HEK293T (cell line): ENCODE data around the gene ATP5F1D.

ENCODE experiments used
- CTCF ChIA-PET: fragments of 350-600 bp; formaldehyde crosslinking; extraction: SDS; loops from one replicate; lab custom pipeline; 2021; ENCODE audit warnings: antibody characterized with exemption, inconsistent platforms; lab: Yijun Ruan, JAX
- POLR2A ChIA-PET: fragments of 350-600 bp; formaldehyde crosslinking; extraction: SDS; loops from one replicate; lab custom pipeline; 2020; ENCODE audit warnings: antibody characterized with exemption, inconsistent platforms; lab: Yijun Ruan, JAX
- DNase-seq: peaks from one replicate; pipeline ENCODE4 v3.0.0; 2012; ENCODE audit warnings: mixed read lengths; ENCODE audit errors: extremely low spot score
- ARNT ChIP-seq: fragments of 450-650 bp; IDR thresholded peaks from 2 replicates; pipeline ENCODE4 v1.6.1; 2017; ENCODE audit warnings: mild to moderate bottlenecking
- BHLHE40 ChIP-seq: fragments of 450-650 bp; IDR thresholded peaks from 2 replicates; pipeline ENCODE4 v1.6.1; 2016; ENCODE audit warnings: mild to moderate bottlenecking, moderate library complexity, borderline replicate concordance
- CTBP1 ChIP-seq: fragments of 450-650 bp; IDR thresholded peaks from 2 replicates; pipeline ENCODE4 v1.6.1; 2016; ENCODE audit warnings: borderline replicate concordance
- ELF4 ChIP-seq: fragments of 450-650 bp; IDR thresholded peaks from 2 replicates; pipeline ENCODE4 v1.6.1; 2017; ENCODE audit warnings: antibody characterized with exemption
- FOXA1 ChIP-seq: fragments of 450-650 bp; IDR thresholded peaks from 2 replicates; pipeline ENCODE4 v1.6.1; 2016; ENCODE audit warnings: mild to moderate bottlenecking
- FOXK2 ChIP-seq: fragments of 450-650 bp; IDR thresholded peaks from 2 replicates; pipeline ENCODE4 v1.6.1; 2016; ENCODE audit warnings: mild to moderate bottlenecking
- FOXM1 ChIP-seq: fragments of 450-650 bp; IDR thresholded peaks from 2 replicates; pipeline ENCODE4 v1.6.1; 2017; ENCODE audit warnings: mild to moderate bottlenecking, borderline replicate concordance
- HDGF ChIP-seq: fragments of 450-650 bp; IDR thresholded peaks from 2 replicates; pipeline ENCODE4 v1.6.1; 2017; ENCODE audit warnings: antibody characterized with exemption, borderline replicate concordance
- L3MBTL2 ChIP-seq: fragments of 450-650 bp; conservative IDR thresholded peaks from 2 replicates; pipeline ENCODE4 v1.6.1; 2016; ENCODE audit warnings: mild to moderate bottlenecking
- LEF1 ChIP-seq: fragments of 450-650 bp; IDR thresholded peaks from 2 replicates; pipeline ENCODE4 v1.6.1; 2017; ENCODE audit warnings: mild to moderate bottlenecking, borderline replicate concordance
- NFRKB ChIP-seq: fragments of 450-650 bp; IDR thresholded peaks from 2 replicates; pipeline ENCODE4 v1.6.1; 2016; ENCODE audit warnings: mild to moderate bottlenecking, moderate library complexity
- PKNOX1 ChIP-seq: fragments of 450-650 bp; IDR thresholded peaks from 2 replicates; pipeline ENCODE4 v1.6.1; 2016
- SP1 ChIP-seq: fragments of 450-650 bp; IDR thresholded peaks from 2 replicates; pipeline ENCODE4 v1.6.1; 2017
- SUZ12 ChIP-seq: fragments of 450-650 bp; IDR thresholded peaks from 2 replicates; pipeline ENCODE4 v1.6.1; 2016; ENCODE audit warnings: mild to moderate bottlenecking
- TARDBP ChIP-seq: fragments of 450-650 bp; IDR thresholded peaks from 2 replicates; pipeline ENCODE4 v1.6.1; 2016
- ZNF384 ChIP-seq: fragments of 450-650 bp; IDR thresholded peaks from 2 replicates; pipeline ENCODE4 v1.6.1; 2016

Gene ATP5F1D

GRCh38 chr19:1261798-1262622 is 20.5 kb downstream of the ATP5F1D start:
- POLR2A ChIA-PET, result interaction anchor here (0.7 to 3.2 kb wide), 4 partner anchors 7 to 21 kb away, joined by 3 to 38 read pairs (median 4); partner anchors contain the start of genes ATP5F1D and CIRBP

GRCh38 chr19:1262623-1263123 is 21.1 kb downstream of the ATP5F1D start:
- DNase-seq, result no peak
- TF ChIP-seq ELF4, result no peak
- no peak for TF ChIP-seq HDGF
- no peak for TF ChIP-seq CTBP1
- no peak for TF ChIP-seq PKNOX1
- TF ChIP-seq FOXA1, result no peak
- no peak for TF ChIP-seq ARNT
- TF ChIP-seq BHLHE40, result no peak
- TF ChIP-seq FOXM1, result no peak
- TF ChIP-seq L3MBTL2, result no peak
- TF ChIP-seq NFRKB, result no peak
- TF ChIP-seq LEF1, result no peak
- TF ChIP-seq SP1, result no peak
- TF ChIP-seq FOXK2, result no peak
- no peak for TF ChIP-seq SUZ12
- TF ChIP-seq TARDBP, result no peak
- no peak for TF ChIP-seq ZNF384
- CTCF ChIA-PET, result interaction anchor here (1.1 to 7.3 kb wide), 2 partner anchors 10 to 17 kb away, joined by 6 to 149 read pairs; no protein-coding TSS in a partner anchor
- POLR2A ChIA-PET, result interaction anchor here (0.7 to 0.8 kb wide), 2 partner anchors 10 to 18 kb away, joined by 3 read pairs; no protein-coding TSS in a partner anchor

More at GRCh38 chr19:1261798-1262622, 20.5 kb downstream of the ATP5F1D start:
- no peak for TF ChIP-seq CTBP1
- CTCF ChIA-PET, result interaction anchor here (1.1 kb wide), 1 partner anchor 9 kb away, joined by 6 read pairs; no protein-coding TSS in a partner anchor
- DNase-seq, result no peak

DNA sequence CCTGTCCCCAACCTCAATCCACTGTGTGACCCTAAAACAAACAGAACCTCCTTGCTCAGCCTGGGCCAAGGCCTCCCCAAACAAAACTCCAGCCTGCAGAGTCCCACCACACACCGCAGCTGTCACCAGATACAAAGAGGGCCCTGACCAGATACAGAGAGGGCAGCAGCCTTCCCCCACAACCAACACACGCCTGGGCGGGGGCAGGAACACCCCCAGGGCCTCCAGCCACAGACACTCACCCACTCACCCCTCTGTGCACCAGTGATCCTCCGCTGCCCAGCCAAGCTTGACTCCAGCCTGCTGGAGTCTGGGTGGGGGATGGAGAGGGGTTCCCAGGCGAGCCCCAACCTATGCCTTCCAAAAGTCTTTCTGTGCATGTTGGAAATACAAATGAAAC is 21.6 kb downstream of the ATP5F1D start:
- no peak for DNase-seq
- ChIA-PET CTCF (interaction anchor here (1.1 to 7.3 kb wide), 2 partner anchors 10 to 18 kb away, joined by 6 to 149 read pairs; no protein-coding TSS in a partner anchor), POLR2A (interaction anchor here (1.0 to 6.9 kb wide), 2 partner anchors 15 to 21 kb away, joined by 3 to 375 read pairs; partner anchors contain the start of genes ATP5F1D and CBARP)

DNA sequence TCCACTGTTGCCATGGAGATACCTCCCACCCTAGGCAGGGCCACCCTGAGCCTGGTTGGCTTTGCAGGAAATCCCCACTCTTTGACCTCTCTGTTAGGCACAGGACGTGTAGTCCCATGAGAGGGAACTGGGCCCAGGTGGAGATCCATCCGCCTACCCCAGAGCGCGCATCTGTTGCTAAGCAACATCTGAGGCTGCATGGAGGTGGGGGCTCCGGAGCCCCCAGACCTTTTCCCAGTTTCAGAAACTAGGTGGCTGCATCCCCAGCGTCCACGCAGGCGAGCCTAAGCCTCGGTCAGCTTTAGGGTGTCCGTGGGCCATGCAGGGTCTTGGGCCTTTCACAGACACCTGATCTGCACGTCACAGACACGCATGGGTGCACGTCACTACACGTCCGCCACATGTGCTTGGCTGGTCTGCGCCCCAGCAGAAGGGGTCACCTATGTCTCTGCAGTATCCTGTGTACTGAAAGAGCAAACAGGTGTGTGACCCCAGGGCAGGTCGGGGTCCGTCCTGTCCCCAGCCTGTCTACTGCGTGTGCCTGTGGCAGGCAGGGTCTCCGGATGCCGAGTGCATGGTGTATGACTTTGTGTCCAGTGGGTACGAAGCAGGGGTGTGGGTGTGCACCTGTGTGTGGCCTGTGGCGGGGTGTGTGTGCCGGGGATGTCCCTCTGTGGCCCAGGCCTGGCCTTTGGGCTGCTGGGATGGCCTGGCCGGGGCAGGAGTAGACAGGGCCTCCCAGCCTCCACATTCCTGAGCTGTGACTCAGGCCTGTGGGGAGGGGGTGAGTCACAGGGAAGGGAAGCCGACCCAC is 23.5 kb downstream of the ATP5F1D start:
- TF ChIP-seq L3MBTL2, result no peak
- no peak for TF ChIP-seq NFRKB
- no peak for TF ChIP-seq FOXK2
- no peak for TF ChIP-seq PKNOX1
- no peak for TF ChIP-seq ELF4
- no peak for DNase-seq
- ChIA-PET POLR2A (interaction anchor here (0.6 to 6.9 kb wide), 4 partner anchors 8 to 22 kb away, joined by 3 to 375 read pairs (median 10); partner anchors contain the start of genes ATP5F1D and CBARP), CTCF (interaction anchor here (1.3 to 7.3 kb wide), 4 partner anchors 10 to 24 kb away, joined by 3 to 149 read pairs (median 15); partner anchors contain the start of genes ATP5F1D and FAM174C)

More for the DNA sequence above, 21.6 kb downstream of the ATP5F1D start:
- TF ChIP-seq BHLHE40 (no peak), SUZ12 (no peak), HDGF (no peak), NFRKB (no peak), FOXM1 (no peak), FOXK2 (no peak), ARNT (no peak), ZNF384 (no peak), FOXA1 (no peak), SP1 (no peak), CTBP1 (no peak), ELF4 (no peak), LEF1 (no peak), TARDBP (no peak), PKNOX1 (no peak)

- POLR2A ChIA-PET, result interaction anchor here (0.6 to 6.9 kb wide), 5 partner anchors 8 to 23 kb away, joined by 3 to 375 read pairs (median 5); partner anchors contain the start of genes ATP5F1D and CBARP
- DNase-seq, result no peak
- no peak for TF ChIP-seq NFRKB
- peak; percentile 58; the same call in 1 of the 2 replicates for TF ChIP-seq HDGF
- CTCF ChIA-PET, result interaction anchor here (1.3 to 7.3 kb wide), 4 partner anchors 10 to 24 kb away, joined by 3 to 149 read pairs (median 15); partner anchors contain the start of genes ATP5F1D and FAM174C
These were observed 24.1 kb downstream of the ATP5F1D start for GRCh38 chr19:1265615-1266128.
